Ecto neural progenitor cell (in vitro differentiated cells): Measurements from ENCODE around the gene CD93.

Experiments used
- DNase-seq: peaks from one replicate; pipeline ENCODE4 v3.0.0-alpha.2; 2018; ENCODE audit warnings: low spot score

The CD93 gene

GRCh38 chr20:23086056-23086566 lies at the start of gene CD93:
CD93 (minus strand) TSS chr20:23086324; CDS start chr20:23086192, 132 bp downstream.
- DNase-seq = no peak

GRCh38 chr20:23133560-23133998 lies 47.5 kb upstream of the CD93 start:
- DNase-seq = no peak

- no peak for DNase-seq
These were observed 46.9 kb upstream of the CD93 start for GRCh38 chr20:23132930-23133559.

GRCh38 chr20:23132293-23132929 lies 46.3 kb upstream of the CD93 start:
- DNase-seq = no peak

- DNase-seq = no peak
These were observed 45.6 kb upstream of the CD93 start for GRCh38 chr20:23131766-23132165.

- no peak for DNase-seq
These were observed 44.6 kb upstream of the CD93 start for GRCh38 chr20:23130622-23131140.

- DNase-seq = no peak
These were observed 43.9 kb upstream of the CD93 start for GRCh38 chr20:23129891-23130621.

GRCh38 chr20:23129266-23129665 lies 43.1 kb upstream of the CD93 start:
- no peak for DNase-seq

GRCh38 chr20:23128461-23129125 lies 42.5 kb upstream of the CD93 start:
- DNase-seq = no peak

GRCh38 chr20:23127506-23128279 lies 41.6 kb upstream of the CD93 start:
- no peak for DNase-seq

GRCh38 chr20:23126281-23127061 lies 40.3 kb upstream of the CD93 start:
- no peak for DNase-seq

- no peak for DNase-seq
These were observed 39.6 kb upstream of the CD93 start for GRCh38 chr20:23125625-23126191.

GRCh38 chr20:23125159-23125558 lies 39.0 kb upstream of the CD93 start:
- no peak for DNase-seq

- DNase-seq = no peak
These were observed 37.8 kb upstream of the CD93 start for GRCh38 chr20:23123886-23124285.

- no peak for DNase-seq
These were observed 36.9 kb upstream of the CD93 start for GRCh38 chr20:23122796-23123655.

GRCh38 chr20:23122321-23122720 lies 36.2 kb upstream of the CD93 start:
- DNase-seq = no peak

- DNase-seq = no peak
These were observed 35.7 kb upstream of the CD93 start for GRCh38 chr20:23121751-23122320.

- no peak for DNase-seq
These were observed 35.0 kb upstream of the CD93 start for GRCh38 chr20:23120936-23121750.
